CD4-positive, alpha-beta T cell treated with Interleukin-1 beta for 1 hour (primary cell): Measurements from ENCODE around the gene PRDM12.

ENCODE experiments used
- DNase-seq, 2 donors: peaks; one replicate each; pipeline ENCODE4 v3.0.0-alpha.2; 2020 to 2022

The PRDM12 gene

GRCh38 chr9:130732136-130732535, 67.7 kb downstream of the PRDM12 start:
- no peak for DNase-seq
